HCT116 (cell line): ENCODE measurements around the gene RPH3AL. TPM values are rescaled to one million over a fixed set of nuclear protein-coding genes. Genes with fewer than 3 reads are reported as not detected.

Experiments used
- ATAC-seq: fragments of 200-7000 bp; cut with Tn5 transposase; 2 replicates; pipeline ENCODE4 v1.9.1; 2020; ENCODE audit warnings: mild to moderate bottlenecking, moderate library complexity
- BruUV-seq: library from RNA; stranded (reverse); fragments of 400-500 nt; replicated peaks from 2 replicates; lab custom pipeline; 2021; lab: Mats Ljungman, UMichigan
- CTCF ChIA-PET: fragments of 300-600 bp; sonication (Branson Sonifier 250); formaldehyde crosslinking; loops from one replicate; lab custom pipeline; 2021; ENCODE audit warnings: antibody characterized with exemption; lab: Charles Lee
- POLR2A ChIA-PET: fragments of 300-600, 350-600 bp; sonication (Branson Sonifier 250); formaldehyde crosslinking; loops from one replicate; lab custom pipeline; 2021; ENCODE audit warnings: antibody characterized with exemption; lab: Charles Lee
- RAD21 ChIA-PET, 2 experiments: fragments of 300-600 bp; sonication (Branson Sonifier 250); formaldehyde crosslinking; loops; one replicate each; lab custom pipeline; 2023; ENCODE audit warnings: low total read pairs in 2 of 2; ENCODE audit not compliant: uncharacterized antibody in 2 of 2, unreplicated experiment in 2 of 2, low non-redundant PET in 1 of 2; lab: Charles Lee
- DNase-seq: peaks from one replicate; pipeline ENCODE4 v3.0.0-alpha.2; 2010; ENCODE audit warnings: low read depth, low spot score
- H2AFZ ChIP-seq: fragments of 200-600 bp; shearing (Covaris generic), sonication (generic); 2 replicates; pipeline ENCODE4 v1.6.1; 2017; ENCODE audit warnings: low read depth, mixed run types, mixed read lengths, antibody characterized with exemption, low read length; ENCODE audit not compliant: poor library complexity, severe bottlenecking
- H3K27ac ChIP-seq: 2 replicates; pipeline ENCODE4 v1.5.1; 2012; ENCODE audit warnings: low read depth, low read length
- H3K27me3 ChIP-seq: fragments of 200-600 bp; sonication (generic); 2 replicates; pipeline ENCODE4 v1.6.1; 2016; ENCODE audit warnings: mixed run types, low read length, mixed read lengths; ENCODE audit not compliant: insufficient read depth
- H3K36me3 ChIP-seq, 2 experiments: fragments of 200-500 bp in 1 of 2; fragments of 200-600 bp in 1 of 2; sonication (Bioruptor generic) in 1 of 2; sonication (generic) in 1 of 2; 2 replicates each; pipeline versions ENCODE4 v1.5.1 to v1.6.1; 2014 to 2016; ENCODE audit warnings: low read length in 2 of 2, inconsistent platforms in 1 of 2, mixed read lengths in 1 of 2, mixed run types in 1 of 2; ENCODE audit not compliant: insufficient read depth in 2 of 2, control insufficient read depth in 1 of 2
- H3K4me1 ChIP-seq, 2 experiments: fragments of 200-600 bp in 1 of 2; sonication (generic) in 1 of 2; 2 replicates each; pipeline versions ENCODE4 v1.5.1 to v1.6.1; 2012 to 2017; ENCODE audit warnings: low read length in 2 of 2, inconsistent platforms in 1 of 2, mild to moderate bottlenecking in 1 of 2, mixed read lengths in 1 of 2, mixed run types in 1 of 2, moderate library complexity in 1 of 2; ENCODE audit not compliant: insufficient read depth in 2 of 2, control insufficient read depth in 1 of 2
- H3K4me2 ChIP-seq: fragments of 200-600 bp; sonication (generic); 2 replicates; pipeline ENCODE4 v1.6.1; 2017; ENCODE audit warnings: mixed run types, low read length, mixed read lengths
- H3K4me3 ChIP-seq, 2 experiments: fragments of 200-600 bp in 1 of 2; sonication (generic) in 1 of 2; replicated peaks in 1 of 2; 2 replicates each; pipeline ENCODE4 v1.5.1; 2011 to 2016; ENCODE audit warnings: low read length in 2 of 2, control low read depth in 1 of 2, low read depth in 1 of 2, mild to moderate bottlenecking in 1 of 2, mixed read lengths in 1 of 2, mixed run types in 1 of 2
- H3K79me2 ChIP-seq: fragments of 200-600 bp; sonication (generic); 2 replicates; pipeline ENCODE4 v1.6.1; 2017; ENCODE audit warnings: mild to moderate bottlenecking, mixed run types, low read length, moderate library complexity, mixed read lengths; ENCODE audit not compliant: insufficient read depth
- H3K9ac ChIP-seq: fragments of 200-600 bp; sonication (generic); 2 replicates; pipeline ENCODE4 v1.6.1; 2016; ENCODE audit warnings: low read length, mixed read lengths
- H3K9me2 ChIP-seq: fragments of 200-600 bp; sonication (generic), shearing (Covaris generic); 2 replicates; pipeline ENCODE4 v1.6.1; 2017; ENCODE audit warnings: mixed run types, mild to moderate bottlenecking, moderate library complexity; ENCODE audit not compliant: insufficient read depth
- H3K9me3 ChIP-seq, 2 experiments: fragments of 200-500 bp in 1 of 2; fragments of 200-600 bp in 1 of 2; sonication (Bioruptor generic) in 1 of 2; sonication (generic) in 1 of 2; 2 replicates each; pipeline ENCODE4 v1.6.1; 2014 to 2017; ENCODE audit warnings: low read length in 2 of 2, mixed read lengths in 2 of 2, inconsistent platforms in 1 of 2, low read depth in 1 of 2, mild to moderate bottlenecking in 1 of 2, mixed run types in 1 of 2, moderate library complexity in 1 of 2; ENCODE audit not compliant: control insufficient read depth in 1 of 2, insufficient read depth in 1 of 2
- H4K20me1 ChIP-seq: fragments of 200-600 bp; sonication (generic), shearing (Covaris generic); 2 replicates; pipeline ENCODE4 v1.6.1; 2017; ENCODE audit warnings: mixed run types, mild to moderate bottlenecking, moderate library complexity; ENCODE audit not compliant: insufficient read depth
- CBX3 ChIP-seq: IDR thresholded peaks from 2 replicates; pipeline ENCODE4 v1.6.1; 2012; ENCODE audit warnings: low read depth
- EZH2 ChIP-seq: fragments of 200-600 bp; sonication (generic); IDR thresholded peaks from 2 replicates; pipeline ENCODE4 v1.6.1; 2017; ENCODE audit warnings: antibody characterized with exemption, mixed run types
- EZH2phosphoT487 ChIP-seq: fragments of 200-600 bp; IDR thresholded peaks from 2 replicates; pipeline ENCODE4 v1.6.1; 2018; ENCODE audit warnings: antibody characterized with exemption, borderline replicate concordance
- POLR2A ChIP-seq: IDR thresholded peaks from 2 replicates; pipeline ENCODE4 v1.7.0; 2011; ENCODE audit warnings: borderline replicate concordance; ENCODE audit not compliant: insufficient read depth, insufficient read length; ENCODE audit errors: extremely low read depth
- RAD21 ChIP-seq: IDR thresholded peaks from 2 replicates; pipeline ENCODE4 v1.6.1; 2012; ENCODE audit warnings: low read depth, mild to moderate bottlenecking
- SIN3A ChIP-seq: IDR thresholded peaks from 2 replicates; pipeline ENCODE4 v1.6.1; 2012; ENCODE audit warnings: low read depth
- SP1 ChIP-seq: IDR thresholded peaks from 2 replicates; pipeline ENCODE4 v1.6.1; 2012; ENCODE audit warnings: low read depth
- SRF ChIP-seq: IDR thresholded peaks from 2 replicates; pipeline ENCODE4 v1.6.1; 2012; ENCODE audit warnings: low read depth
- TCF7L2 ChIP-seq: IDR thresholded peaks from 2 replicates; pipeline ENCODE4 v1.7.0; 2011; ENCODE audit warnings: borderline replicate concordance, inconsistent platforms; ENCODE audit not compliant: insufficient read depth, insufficient read length; ENCODE audit errors: extremely low read depth
- ZFX ChIP-seq: fragments of 450-650 bp; IDR thresholded peaks from 2 replicates; pipeline ENCODE4 v1.6.1; 2017
- intact Hi-C: fragments of 100-400 bp; cut with micrococcal nuclease; formaldehyde crosslinking; loops from 2 replicates; pipeline ENCODE4 v1.10.0; 2022
- total RNA-seq: library from RNA; stranded (reverse); gene quantifications from one replicate; pipeline ENCODE4 v1.2.1, GENCODE V29; 2021; ENCODE audit not compliant: unreplicated experiment
- TF ChIP-seq, protein P1 (sequence below): IDR thresholded peaks from 2 replicates; pipeline ENCODE4 v1.6.1; 2011; ENCODE audit warnings: mild to moderate bottlenecking, low read length, moderate library complexity; ENCODE audit not compliant: insufficient replicate concordance; ENCODE audit errors: extremely low read depth
- TF ChIP-seq, protein P2 (sequence below): IDR thresholded peaks from 2 replicates; pipeline ENCODE4 v1.6.1; 2012
- TF ChIP-seq, protein P3 (sequence below): IDR thresholded peaks from 2 replicates; pipeline ENCODE4 v1.6.1; 2012; ENCODE audit warnings: low read depth
- TF ChIP-seq, protein P4 (sequence below), 3 experiments: fragments of 200-600 bp in 1 of 3; sonication (generic) in 1 of 3; IDR thresholded peaks in 2 of 3; conservative IDR thresholded peaks in 1 of 3; 2 replicates each; pipeline ENCODE4 v1.5.1; 2012 to 2017; ENCODE audit warnings: low read depth in 2 of 3, low read length in 2 of 3, antibody characterized with exemption in 1 of 3, borderline replicate concordance in 1 of 3, control low read depth in 1 of 3, mild to moderate bottlenecking in 1 of 3, mixed read lengths in 1 of 3, mixed run types in 1 of 3, moderate library complexity in 1 of 3; ENCODE audit not compliant: insufficient read depth in 1 of 3
- TF ChIP-seq, protein P5 (sequence below): IDR thresholded peaks from 2 replicates; pipeline ENCODE4 v1.6.1; 2012

RPH3AL gene
- total RNA-seq, 1 experiment from 2014 or later = 17.0 TPM

DNA sequence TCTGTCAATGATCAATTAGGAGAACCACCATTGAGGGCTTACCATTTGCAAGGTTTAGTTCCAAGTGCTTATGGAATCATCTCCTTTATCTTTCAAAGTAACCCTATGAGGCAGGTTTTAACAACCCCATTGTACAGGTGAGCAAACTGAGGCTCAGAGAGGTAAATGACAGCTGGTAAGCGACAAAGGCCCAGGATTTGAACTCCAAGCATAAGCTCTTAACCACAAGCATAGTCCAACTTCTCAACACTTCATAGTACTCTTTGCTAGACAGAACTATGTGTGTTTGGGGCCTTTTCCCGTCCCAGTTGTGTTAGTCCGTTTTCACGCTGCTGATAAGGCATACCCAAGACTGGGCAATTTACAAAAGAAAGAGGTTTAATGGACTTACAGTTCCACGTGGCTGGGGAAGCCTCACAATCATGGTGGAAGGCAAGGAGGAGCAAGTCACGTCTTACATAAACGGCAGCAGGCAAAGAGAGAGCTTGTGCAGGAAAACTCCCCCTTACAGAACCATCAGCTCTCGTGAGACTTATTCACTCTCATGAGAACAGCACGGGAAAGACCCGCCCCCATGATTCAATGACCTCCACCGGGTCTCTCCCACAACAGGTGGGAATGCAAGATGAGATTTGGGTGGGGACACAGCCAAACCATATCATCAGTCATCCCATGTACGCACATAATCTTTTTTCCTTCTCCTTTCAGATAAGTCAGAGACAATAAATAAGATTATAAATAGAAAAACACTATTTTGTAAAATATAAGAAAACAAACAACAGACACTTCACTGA is 6.4 kb downstream of the RPH3AL start:
- H2AFZ ChIP-seq = no peak overlapping the region
- ATAC-seq = no peak
- H3K27me3 ChIP-seq = no peaks in the 10 kb centered on the region
- ChIA-PET POLR2A (no interaction called here), RAD21 (no interaction called here), CTCF (no interaction called here)
- no peak for DNase-seq
- no TSS peak for BruUV-seq
- no peak overlapping the region for H3K4me2 ChIP-seq
- H3K79me2 ChIP-seq = no peaks in the 10 kb centered on the region
- H3K4me1 ChIP-seq = peaks cover 9 to 17% of the 10 kb centered on the region in 2 experiments
- no peaks in the 10 kb centered on the region for H3K36me3 ChIP-seq
- no peak for TF ChIP-seq ZFX
- TF ChIP-seq EZH2 = no peak
- no peak for TF ChIP-seq SRF
- no peak for TF ChIP-seq SP1
- TF ChIP-seq, protein P1, sequence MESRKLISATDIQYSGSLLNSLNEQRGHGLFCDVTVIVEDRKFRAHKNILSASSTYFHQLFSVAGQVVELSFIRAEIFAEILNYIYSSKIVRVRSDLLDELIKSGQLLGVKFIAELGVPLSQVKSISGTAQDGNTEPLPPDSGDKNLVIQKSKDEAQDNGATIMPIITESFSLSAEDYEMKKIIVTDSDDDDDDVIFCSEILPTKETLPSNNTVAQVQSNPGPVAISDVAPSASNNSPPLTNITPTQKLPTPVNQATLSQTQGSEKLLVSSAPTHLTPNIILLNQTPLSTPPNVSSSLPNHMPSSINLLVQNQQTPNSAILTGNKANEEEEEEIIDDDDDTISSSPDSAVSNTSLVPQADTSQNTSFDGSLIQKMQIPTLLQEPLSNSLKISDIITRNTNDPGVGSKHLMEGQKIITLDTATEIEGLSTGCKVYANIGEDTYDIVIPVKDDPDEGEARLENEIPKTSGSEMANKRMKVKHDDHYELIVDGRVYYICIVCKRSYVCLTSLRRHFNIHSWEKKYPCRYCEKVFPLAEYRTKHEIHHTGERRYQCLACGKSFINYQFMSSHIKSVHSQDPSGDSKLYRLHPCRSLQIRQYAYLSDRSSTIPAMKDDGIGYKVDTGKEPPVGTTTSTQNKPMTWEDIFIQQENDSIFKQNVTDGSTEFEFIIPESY = no peak
- TF ChIP-seq EZH2phosphoT487 = no peak
- TF ChIP-seq, protein P2, sequence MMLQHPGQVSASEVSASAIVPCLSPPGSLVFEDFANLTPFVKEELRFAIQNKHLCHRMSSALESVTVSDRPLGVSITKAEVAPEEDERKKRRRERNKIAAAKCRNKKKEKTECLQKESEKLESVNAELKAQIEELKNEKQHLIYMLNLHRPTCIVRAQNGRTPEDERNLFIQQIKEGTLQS = no peak
- TF ChIP-seq POLR2A = no peak
- TF ChIP-seq, protein P3, sequence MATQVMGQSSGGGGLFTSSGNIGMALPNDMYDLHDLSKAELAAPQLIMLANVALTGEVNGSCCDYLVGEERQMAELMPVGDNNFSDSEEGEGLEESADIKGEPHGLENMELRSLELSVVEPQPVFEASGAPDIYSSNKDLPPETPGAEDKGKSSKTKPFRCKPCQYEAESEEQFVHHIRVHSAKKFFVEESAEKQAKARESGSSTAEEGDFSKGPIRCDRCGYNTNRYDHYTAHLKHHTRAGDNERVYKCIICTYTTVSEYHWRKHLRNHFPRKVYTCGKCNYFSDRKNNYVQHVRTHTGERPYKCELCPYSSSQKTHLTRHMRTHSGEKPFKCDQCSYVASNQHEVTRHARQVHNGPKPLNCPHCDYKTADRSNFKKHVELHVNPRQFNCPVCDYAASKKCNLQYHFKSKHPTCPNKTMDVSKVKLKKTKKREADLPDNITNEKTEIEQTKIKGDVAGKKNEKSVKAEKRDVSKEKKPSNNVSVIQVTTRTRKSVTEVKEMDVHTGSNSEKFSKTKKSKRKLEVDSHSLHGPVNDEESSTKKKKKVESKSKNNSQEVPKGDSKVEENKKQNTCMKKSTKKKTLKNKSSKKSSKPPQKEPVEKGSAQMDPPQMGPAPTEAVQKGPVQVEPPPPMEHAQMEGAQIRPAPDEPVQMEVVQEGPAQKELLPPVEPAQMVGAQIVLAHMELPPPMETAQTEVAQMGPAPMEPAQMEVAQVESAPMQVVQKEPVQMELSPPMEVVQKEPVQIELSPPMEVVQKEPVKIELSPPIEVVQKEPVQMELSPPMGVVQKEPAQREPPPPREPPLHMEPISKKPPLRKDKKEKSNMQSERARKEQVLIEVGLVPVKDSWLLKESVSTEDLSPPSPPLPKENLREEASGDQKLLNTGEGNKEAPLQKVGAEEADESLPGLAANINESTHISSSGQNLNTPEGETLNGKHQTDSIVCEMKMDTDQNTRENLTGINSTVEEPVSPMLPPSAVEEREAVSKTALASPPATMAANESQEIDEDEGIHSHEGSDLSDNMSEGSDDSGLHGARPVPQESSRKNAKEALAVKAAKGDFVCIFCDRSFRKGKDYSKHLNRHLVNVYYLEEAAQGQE = no peak
- TF ChIP-seq TCF7L2 = no peak
- TF ChIP-seq, protein P4, sequence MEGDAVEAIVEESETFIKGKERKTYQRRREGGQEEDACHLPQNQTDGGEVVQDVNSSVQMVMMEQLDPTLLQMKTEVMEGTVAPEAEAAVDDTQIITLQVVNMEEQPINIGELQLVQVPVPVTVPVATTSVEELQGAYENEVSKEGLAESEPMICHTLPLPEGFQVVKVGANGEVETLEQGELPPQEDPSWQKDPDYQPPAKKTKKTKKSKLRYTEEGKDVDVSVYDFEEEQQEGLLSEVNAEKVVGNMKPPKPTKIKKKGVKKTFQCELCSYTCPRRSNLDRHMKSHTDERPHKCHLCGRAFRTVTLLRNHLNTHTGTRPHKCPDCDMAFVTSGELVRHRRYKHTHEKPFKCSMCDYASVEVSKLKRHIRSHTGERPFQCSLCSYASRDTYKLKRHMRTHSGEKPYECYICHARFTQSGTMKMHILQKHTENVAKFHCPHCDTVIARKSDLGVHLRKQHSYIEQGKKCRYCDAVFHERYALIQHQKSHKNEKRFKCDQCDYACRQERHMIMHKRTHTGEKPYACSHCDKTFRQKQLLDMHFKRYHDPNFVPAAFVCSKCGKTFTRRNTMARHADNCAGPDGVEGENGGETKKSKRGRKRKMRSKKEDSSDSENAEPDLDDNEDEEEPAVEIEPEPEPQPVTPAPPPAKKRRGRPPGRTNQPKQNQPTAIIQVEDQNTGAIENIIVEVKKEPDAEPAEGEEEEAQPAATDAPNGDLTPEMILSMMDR (IDR thresholded peaks at IDR 0.05 in 2 of 3, conservative IDR thresholded peaks at IDR 0.05 in 1 of 3; ENCODE audit: borderline replicate concordance in 1 of 3, insufficient read depth in 1 of 3, low read depth in 2 of 3, low read length in 2 of 3) = no peak
- TF ChIP-seq CBX3 = no peak
- TF ChIP-seq SIN3A = no peak
- no peak for TF ChIP-seq RAD21
- TF ChIP-seq, protein P5, sequence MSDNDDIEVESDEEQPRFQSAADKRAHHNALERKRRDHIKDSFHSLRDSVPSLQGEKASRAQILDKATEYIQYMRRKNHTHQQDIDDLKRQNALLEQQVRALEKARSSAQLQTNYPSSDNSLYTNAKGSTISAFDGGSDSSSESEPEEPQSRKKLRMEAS = no peak
- H3K9ac ChIP-seq = no peak overlapping the region
- no peak overlapping the region for H3K27ac ChIP-seq
- intact Hi-C loops = no loop called here
- no peaks in the 10 kb centered on the region for H3K9me3 ChIP-seq
- H3K9me2 ChIP-seq = no peaks in the 10 kb centered on the region
- H4K20me1 ChIP-seq = no peaks in the 10 kb centered on the region
- H3K4me3 ChIP-seq = no peak overlapping the region
